GM19395 (cell line): ENCODE measurements around the gene NCBP2.

Experiments
- ATAC-seq: cut with Tn5 transposase; IDR thresholded peaks from one replicate; pipeline ENCODE4 v1.9.1; 2021; ENCODE audit warnings: mild to moderate bottlenecking, moderate library complexity; ENCODE audit not compliant: unreplicated experiment

Gene NCBP2

DNA sequence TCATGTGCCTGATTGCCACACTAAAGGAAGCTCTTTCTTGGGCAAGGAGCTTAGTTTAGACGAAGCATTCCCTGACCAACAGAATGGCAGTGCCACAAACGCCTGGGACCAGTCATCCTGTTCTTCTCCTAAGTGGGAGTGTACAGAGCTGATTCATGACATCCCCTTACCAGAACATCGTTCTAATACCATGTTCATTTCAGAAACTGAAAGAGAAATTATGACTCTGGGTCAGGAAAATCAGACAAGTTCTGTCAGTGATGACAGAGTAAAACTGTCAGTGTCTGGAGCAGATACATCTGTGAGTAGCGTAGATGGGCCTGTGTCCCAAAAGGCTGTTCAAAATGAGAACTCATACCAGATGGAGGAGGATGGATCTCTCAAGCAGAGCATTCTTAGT, 56.2 kb downstream of the NCBP2 start:
- ATAC-seq = no peak
